GM18858 (cell line): ENCODE results near the gene CDKN2D.

Experiments used
- ATAC-seq: cut with Tn5 transposase; IDR thresholded peaks from one replicate; pipeline ENCODE4 v1.9.1; 2021; ENCODE audit not compliant: unreplicated experiment

The CDKN2D gene

GRCh38 chr19:10521461-10522171 is 47.2 kb downstream of the CDKN2D start:
- no peak for ATAC-seq

GRCh38 chr19:10520652-10521318 is 48.0 kb downstream of the CDKN2D start:
- ATAC-seq: no peak

- no peak for ATAC-seq
Measured at GRCh38 chr19:10519421-10519820, 49.4 kb downstream of the CDKN2D start.

GRCh38 chr19:10518444-10519361 is 50.1 kb downstream of the CDKN2D start:
- ATAC-seq: no peak

- no peak for ATAC-seq
Measured at GRCh38 chr19:10517760-10518443, 50.9 kb downstream of the CDKN2D start.

- ATAC-seq: no peak
Measured at GRCh38 chr19:10517361-10517759, 51.4 kb downstream of the CDKN2D start, which contains the start of gene S1PR5. TSS of gene S1PR5 (minus strand) at chr19:10517447. CDS start at chr19:10515011, 2,436 bp downstream.

- ATAC-seq: no peak
Measured at GRCh38 chr19:10516671-10517286, 52.0 kb downstream of the CDKN2D start.
